22Rv1 (cell line): Measurements from ENCODE around the gene ENTPD6.

ENCODE experiments used
- ZFX ChIP-seq: fragments of 450-650 bp; IDR thresholded peaks from 2 replicates; pipeline ENCODE4 v1.6.1; 2017; ENCODE audit warnings: antibody characterized with exemption, borderline replicate concordance
- TF ChIP-seq, protein P1 (sequence below): fragments of 450-650 bp; IDR thresholded peaks from 2 replicates; pipeline ENCODE4 v1.5.1; 2017; ENCODE audit warnings: mild to moderate bottlenecking

DNA sequence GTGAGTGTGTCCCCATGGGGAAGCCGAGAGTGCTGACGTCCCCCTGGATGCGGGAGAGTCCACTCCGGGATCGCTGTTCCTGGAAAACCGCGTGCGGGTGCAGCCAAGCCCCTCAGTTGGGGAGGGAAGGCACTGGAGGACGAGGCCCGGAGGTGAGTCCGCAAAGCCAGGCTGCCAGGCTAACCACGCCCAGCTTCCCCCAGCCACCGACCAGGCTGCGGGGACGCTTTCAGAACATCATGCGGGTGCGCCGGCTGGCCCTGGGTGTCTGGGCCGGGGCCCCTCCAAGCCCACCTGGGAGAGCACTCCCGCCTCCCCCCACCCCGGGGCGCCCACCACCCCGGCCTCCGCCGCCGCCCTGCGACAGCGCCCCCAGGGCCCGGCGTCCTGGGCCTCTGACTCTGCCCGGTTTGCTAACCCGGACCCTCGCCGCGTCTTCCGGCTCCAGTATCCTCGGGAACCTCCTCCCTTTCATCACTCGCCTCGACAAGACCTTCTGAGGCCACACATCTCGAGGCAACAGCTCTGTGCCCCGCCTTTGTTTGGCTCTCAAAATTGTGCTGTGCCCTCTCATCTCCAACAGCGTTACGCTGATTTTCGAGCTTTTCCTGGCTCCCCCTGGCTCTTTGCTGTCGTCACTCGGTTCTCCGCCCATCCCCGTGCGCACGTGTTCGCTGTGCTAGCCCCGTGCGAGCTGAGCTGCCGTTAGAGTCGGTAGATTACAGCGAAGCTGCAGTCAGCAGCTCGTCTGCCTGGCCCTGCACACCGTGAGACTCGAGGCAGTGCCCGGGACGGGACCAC, 47.1 kb upstream of the ENTPD6 start:
- TF ChIP-seq, protein P1, sequence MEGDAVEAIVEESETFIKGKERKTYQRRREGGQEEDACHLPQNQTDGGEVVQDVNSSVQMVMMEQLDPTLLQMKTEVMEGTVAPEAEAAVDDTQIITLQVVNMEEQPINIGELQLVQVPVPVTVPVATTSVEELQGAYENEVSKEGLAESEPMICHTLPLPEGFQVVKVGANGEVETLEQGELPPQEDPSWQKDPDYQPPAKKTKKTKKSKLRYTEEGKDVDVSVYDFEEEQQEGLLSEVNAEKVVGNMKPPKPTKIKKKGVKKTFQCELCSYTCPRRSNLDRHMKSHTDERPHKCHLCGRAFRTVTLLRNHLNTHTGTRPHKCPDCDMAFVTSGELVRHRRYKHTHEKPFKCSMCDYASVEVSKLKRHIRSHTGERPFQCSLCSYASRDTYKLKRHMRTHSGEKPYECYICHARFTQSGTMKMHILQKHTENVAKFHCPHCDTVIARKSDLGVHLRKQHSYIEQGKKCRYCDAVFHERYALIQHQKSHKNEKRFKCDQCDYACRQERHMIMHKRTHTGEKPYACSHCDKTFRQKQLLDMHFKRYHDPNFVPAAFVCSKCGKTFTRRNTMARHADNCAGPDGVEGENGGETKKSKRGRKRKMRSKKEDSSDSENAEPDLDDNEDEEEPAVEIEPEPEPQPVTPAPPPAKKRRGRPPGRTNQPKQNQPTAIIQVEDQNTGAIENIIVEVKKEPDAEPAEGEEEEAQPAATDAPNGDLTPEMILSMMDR, result no peak
- TF ChIP-seq ZFX, result no peak
